ENCODE data around the gene RASL12.

Gene RASL12

GRCh38 chr15:65072617-65073016 is 4.8 kb upstream of the RASL12 start:
- no peak for DNase-seq

DNA sequence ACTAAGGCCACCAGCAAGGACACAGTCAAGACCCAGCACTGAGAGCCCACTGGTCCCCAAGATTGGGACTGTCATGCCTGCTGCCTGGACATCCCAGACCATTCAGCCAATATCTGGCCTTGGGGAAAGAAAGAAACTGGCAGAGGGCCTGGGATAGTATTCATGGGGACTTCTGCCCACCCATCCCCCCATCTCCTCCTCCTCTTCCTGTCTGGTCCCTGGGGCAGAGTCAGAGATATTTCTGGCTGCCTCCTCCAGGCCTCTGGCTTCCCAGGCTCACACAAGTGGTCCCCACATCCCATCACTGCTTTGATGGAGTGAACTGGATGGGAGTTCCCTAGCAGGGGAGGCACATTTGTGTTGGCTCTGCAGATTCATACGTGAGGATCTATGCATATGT is 4.2 kb upstream of the RASL12 start:
- DNase-seq = no peak

GRCh38 chr15:65071381-65071811 is 3.6 kb upstream of the RASL12 start:
- no peak for DNase-seq

DNA sequence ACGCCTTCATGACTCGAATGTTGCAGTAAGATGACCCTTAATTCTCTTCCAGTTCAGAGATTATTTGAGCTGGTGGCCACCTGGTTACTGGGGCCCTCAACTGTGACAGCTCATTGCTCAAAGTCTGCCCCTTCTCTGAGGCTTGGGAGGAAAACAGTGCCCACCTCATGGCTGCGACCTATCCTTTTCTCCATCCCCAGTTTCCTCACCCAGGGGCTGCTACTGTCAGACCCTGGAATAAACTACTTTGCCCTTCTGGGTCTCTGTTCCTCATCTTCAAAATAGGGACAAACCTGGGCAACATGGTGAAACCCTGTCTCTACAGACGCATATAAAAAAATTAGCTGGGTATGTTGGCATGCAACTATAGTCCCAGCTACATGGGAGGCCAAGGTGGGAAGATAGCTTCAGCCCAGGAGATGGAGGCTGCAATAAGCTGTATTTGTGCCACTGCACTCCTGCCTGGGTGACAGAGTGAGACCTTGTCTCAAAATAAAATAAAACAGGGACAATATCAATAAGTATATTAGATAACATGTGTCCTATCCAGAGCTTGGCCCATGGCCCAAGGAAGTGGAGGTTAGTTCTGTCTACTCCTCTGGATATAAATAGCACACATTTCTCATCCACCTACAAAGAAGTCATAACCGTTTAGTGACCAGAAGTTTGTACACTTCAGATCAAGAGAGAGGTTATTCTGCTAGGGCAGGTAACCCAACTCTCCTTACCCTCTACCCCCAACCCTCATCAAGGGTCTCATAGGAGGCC is 2.2 kb upstream of the RASL12 start:
- no peak for DNase-seq

GRCh38 chr15:65069179-65069578 is 1.4 kb upstream of the RASL12 start:
- no peak for DNase-seq

- no peak for DNase-seq
Observed at GRCh38 chr15:65068403-65068788, 605 bp upstream of the RASL12 start.

GRCh38 chr15:65067317-65067644 is 510 bp downstream of the RASL12 start:
- DNase-seq = no peak

- DNase-seq = no peak
Observed at GRCh38 chr15:65066635-65067316, 1.0 kb downstream of the RASL12 start.

- DNase-seq = no peak
Observed at GRCh38 chr15:65066001-65066634, 1.7 kb downstream of the RASL12 start.

- DNase-seq = no peak
Observed at GRCh38 chr15:65062726-65063125, 5.1 kb downstream of the RASL12 start.

GRCh38 chr15:65062061-65062460 is 5.7 kb downstream of the RASL12 start:
- no peak for DNase-seq

- DNase-seq = no peak
Observed at GRCh38 chr15:65060641-65061397, 7.0 kb downstream of the RASL12 start.

- no peak for DNase-seq
Observed at GRCh38 chr15:65059931-65060596, 7.7 kb downstream of the RASL12 start.

DNA sequence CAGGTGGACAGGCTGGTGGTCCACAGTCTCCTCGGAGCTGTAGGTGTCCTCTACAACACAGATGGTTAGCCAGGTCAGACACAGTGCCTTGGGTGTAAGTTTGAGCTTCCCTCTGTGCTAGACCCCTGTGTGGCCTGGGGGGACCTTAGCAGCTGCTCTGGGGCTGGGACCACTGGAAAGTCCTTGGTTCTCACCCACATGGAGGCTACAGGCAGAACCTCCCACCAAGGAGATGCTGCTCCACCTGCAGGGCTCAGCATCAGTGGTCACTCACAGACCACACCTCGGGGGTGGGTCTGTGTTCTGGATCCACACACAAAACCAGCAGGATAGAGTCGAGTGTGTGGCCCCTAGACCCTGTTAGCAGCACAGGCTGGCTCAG is 8.4 kb downstream of the RASL12 start:
- DNase-seq = no peak

DNA sequence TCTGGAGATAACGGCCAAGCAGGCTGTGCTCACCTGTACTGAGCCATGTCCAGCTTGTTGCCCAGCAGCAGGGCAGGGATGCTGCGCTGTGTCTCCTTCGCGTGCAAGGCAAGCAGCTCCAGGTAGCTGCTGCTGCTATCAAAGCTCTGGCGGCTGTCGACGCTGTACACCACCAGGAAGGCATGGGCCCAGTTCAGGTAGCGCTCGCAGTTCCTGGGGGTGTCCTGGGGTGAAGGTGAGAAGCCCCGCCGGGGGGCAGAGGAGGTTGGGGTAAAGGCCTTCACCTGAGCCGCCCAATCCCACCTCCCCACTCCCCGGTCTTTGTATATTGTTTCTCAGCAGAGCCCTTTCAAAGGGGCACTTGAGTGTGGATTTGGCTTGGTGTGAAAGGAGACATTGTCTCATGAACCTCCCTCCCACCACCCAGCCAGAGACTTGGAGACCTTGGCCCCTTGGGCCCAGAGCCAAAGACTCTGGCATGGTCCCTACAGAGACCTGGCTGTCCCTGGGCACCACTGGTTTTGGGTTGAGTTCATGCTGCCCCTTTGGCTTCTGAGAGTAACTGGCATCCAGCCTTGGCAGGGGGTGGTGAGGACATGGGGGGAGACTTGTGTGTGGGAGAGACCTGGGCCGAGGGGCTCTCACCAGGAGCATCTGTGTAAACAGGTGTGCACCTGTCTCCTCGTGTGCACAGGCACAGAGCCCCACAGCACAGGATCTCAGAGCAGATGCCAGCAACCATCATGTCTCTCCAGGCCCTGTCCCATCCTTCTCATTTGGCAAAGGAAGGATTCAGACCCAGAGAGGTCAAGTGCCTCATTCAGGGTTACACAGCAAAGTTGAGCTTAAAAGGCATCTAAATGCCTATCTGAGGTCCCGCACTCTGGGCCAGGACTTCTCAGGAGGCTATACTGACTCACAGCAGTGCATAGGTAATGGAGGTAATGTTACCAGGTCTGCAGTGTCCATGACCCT is 9.1 kb downstream of the RASL12 start:
- no peak for DNase-seq

GRCh38 chr15:65057549-65057940 is 10.2 kb downstream of the RASL12 start:
- no peak for DNase-seq

GRCh38 chr15:65056868-65057548 is 10.8 kb downstream of the RASL12 start:
- no peak for DNase-seq

DNA sequence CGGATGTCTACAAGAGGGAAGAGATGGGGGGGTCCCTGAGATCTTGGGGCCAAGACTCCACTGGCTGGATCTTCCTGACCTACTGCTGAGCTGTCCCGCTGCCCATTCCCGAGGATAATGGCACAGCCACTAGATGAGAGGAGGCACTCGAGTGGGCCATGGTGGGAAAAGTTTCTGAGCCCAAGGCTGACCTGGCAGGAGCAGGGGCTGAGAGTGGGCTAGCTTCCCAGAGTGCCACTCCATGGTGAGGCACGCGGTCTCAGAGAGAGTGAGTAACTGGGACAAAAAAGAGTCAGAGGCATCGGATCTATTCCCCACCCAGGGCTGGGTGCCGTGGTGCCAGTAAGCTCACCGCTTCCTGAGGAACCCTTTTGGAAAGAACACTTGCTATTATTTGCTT is 11.7 kb downstream of the RASL12 start:
- no peak for DNase-seq

- no peak for DNase-seq
Observed at GRCh38 chr15:65055201-65055870, 12.5 kb downstream of the RASL12 start.
